Left ventricle myocardium inferior (tissue), 1 donor: ENCODE measurements around the gene PBXIP1. TPM values are rescaled to one million over a fixed set of nuclear protein-coding genes. Genes with fewer than 3 reads are reported as not detected.

Experiments used
- DNase-seq: peaks from one replicate; pipeline ENCODE4 v3.0.0-alpha.2; 2020
- H3K27ac ChIP-seq: fragments of 200-600 bp; replicated peaks from 2 replicates; pipeline ENCODE4 v1.8.0; 2021
- H3K27me3 ChIP-seq: fragments of 200-600 bp; 2 replicates; pipeline ENCODE4 v1.8.0; 2021; ENCODE audit warnings: low read depth
- H3K36me3 ChIP-seq: fragments of 200-600 bp; 2 replicates; pipeline ENCODE4 v1.8.0; 2021
- H3K4me1 ChIP-seq: fragments of 200-600 bp; 2 replicates; pipeline ENCODE4 v1.8.0; 2021
- H3K4me3 ChIP-seq: fragments of 200-600 bp; 2 replicates; pipeline ENCODE4 v1.8.0; 2021; ENCODE audit warnings: mild to moderate bottlenecking, moderate library complexity
- H3K9me3 ChIP-seq: fragments of 200-600 bp; replicated peaks from 2 replicates; pipeline ENCODE4 v1.8.0; 2021
- intact Hi-C: fragments of 100-400 bp; cut with micrococcal nuclease; formaldehyde crosslinking; loops from one replicate; pipeline ENCODE4 v1.11.0; 2022
- total RNA-seq: library from RNA; stranded (reverse); fragmentation: NEBNext Ultra II Directional; extraction: Animal tissue kit (Norgen Biotek cat#: 25700); gene quantifications from one replicate; pipeline ENCODE4 v1.2.1, GENCODE V29; 2021
- TF ChIP-seq, protein P1 (sequence below): fragments of 200-600 bp; IDR thresholded peaks from 2 replicates; pipeline ENCODE4 v1.8.0; 2021; ENCODE audit warnings: antibody characterized with exemption, mild to moderate bottlenecking, borderline replicate concordance
- donor health status: DM: no; HTN: yes; CAD: no; lungs with severe emphysema.

The PBXIP1 gene
- total RNA-seq, 1 donor from 2014 or later = 52.3 TPM

DNA sequence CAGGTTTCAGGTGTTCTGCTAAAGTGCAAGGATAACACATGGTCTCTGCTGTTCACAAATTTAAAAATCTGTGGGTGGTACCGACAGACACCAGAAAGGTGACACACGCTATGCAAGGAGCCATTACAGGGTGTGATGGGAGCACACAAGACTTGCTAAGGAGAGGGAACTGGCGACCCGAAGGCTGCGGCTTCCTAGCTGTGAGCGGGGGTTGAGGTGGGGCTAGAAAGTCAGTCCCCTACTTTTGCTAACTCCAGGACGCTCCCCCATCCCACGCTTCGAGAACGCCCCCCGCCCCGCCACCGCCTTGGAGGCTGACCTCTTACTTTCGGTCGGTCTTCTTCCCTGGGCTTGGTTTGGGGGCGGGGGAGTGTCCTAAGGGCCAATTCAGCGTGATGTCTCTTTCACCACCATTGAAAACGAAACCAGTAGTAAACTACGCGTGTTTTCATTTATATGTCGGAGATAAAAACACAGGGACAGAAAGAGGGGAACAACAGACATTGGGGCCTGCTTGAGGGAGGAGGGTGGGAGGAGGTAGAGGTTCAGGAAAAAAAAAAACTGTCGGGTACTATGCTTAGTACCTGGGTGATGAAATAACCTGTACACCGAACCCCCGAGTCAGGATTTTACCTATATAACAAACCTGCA lies 19.6 kb upstream of the PBXIP1 start:
- DNase-seq = peak; percentile 51
- Histone ChIP-seq H3K4me3 (peak overlapping the region; percentile 82), H3K27ac (peak overlapping the region; percentile 97), H3K36me3 (peaks cover 10% of the 10 kb centered on the region), H3K9me3 (no peaks in the 10 kb centered on the region), H3K4me1 (peaks cover 52% of the 10 kb centered on the region), H3K27me3 (no peaks in the 10 kb centered on the region)
- TF ChIP-seq, protein P1, sequence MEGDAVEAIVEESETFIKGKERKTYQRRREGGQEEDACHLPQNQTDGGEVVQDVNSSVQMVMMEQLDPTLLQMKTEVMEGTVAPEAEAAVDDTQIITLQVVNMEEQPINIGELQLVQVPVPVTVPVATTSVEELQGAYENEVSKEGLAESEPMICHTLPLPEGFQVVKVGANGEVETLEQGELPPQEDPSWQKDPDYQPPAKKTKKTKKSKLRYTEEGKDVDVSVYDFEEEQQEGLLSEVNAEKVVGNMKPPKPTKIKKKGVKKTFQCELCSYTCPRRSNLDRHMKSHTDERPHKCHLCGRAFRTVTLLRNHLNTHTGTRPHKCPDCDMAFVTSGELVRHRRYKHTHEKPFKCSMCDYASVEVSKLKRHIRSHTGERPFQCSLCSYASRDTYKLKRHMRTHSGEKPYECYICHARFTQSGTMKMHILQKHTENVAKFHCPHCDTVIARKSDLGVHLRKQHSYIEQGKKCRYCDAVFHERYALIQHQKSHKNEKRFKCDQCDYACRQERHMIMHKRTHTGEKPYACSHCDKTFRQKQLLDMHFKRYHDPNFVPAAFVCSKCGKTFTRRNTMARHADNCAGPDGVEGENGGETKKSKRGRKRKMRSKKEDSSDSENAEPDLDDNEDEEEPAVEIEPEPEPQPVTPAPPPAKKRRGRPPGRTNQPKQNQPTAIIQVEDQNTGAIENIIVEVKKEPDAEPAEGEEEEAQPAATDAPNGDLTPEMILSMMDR = no peak
- intact Hi-C loops = no loop called here

DNA sequence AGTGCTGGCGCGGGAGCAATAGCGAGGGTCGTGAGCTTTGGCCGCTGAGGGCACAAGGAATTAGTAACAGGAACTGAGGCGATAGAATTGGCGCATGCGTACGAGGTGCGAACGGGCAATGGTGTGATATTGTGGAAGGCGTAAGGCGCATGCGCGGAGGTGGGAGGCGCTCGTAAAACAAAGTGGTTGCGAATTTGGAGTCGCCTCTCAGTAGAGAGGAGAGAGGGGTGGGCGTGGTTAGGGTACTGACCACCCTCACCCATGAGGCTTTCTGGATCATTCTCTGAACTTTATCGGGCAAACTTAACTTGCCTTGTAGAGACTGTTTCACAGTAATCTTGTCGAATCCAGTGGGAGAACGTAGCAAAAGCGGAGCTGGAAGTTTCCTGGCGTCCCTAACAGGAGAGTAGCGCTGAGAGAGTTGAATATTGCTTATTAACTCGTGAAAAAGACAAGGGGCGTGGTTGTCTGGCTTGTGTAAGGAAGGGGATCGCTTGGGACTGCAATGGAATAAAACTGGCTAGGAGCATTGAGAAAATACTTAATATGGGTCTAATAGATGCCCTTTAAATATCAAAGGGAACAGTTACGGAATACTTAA lies 19.0 kb upstream of the PBXIP1 start:
- intact Hi-C loops = no loop called here
- TF ChIP-seq, protein P1 = no peak
- Histone ChIP-seq H3K4me1 (peaks cover 58% of the 10 kb centered on the region), H3K9me3 (no peaks in the 10 kb centered on the region), H3K27ac (peak overlapping the region; percentile 97), H3K4me3 (peak overlapping the region; percentile 82), H3K36me3 (peaks cover 10% of the 10 kb centered on the region), H3K27me3 (no peaks in the 10 kb centered on the region)
- DNase-seq = peak; percentile 94

DNA sequence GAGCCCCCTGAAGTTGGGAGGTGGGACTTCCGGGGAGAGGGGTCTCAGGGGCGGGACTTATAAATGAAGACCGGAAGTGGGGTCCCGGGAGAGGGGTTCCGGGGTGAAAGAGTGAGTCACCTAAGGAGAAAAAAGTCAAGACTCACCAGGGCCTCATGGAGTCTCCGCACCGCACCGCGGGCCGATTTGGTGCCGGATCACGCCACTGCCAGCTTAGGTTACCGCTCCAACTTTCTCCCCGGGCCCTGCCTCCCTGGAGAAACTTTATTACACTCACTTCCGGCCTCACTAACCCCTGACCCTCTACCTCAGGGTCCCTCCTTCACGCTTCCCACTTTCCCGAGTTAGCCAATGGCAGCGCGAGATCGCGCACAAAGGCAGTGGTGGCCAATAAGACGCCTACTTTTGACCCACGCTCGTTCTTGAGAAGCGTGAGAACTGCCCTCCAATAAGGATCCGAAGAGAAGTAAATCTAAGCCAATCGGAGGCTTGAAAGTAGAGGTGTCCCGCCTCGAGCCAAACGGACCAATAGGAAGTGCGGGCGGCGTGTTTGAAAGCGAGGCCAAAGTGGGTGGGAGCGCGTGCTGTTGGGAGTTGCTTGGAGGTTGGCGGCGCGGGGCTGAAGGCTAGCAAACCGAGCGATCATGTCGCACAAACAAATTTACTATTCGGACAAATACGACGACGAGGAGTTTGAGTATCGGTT lies 18.4 kb upstream of the PBXIP1 start, which contains the start of gene CKS1B:
Gene CKS1B (plus strand): TSS at position 580 of the 706 bp plus-strand sequence. CDS start 65 bp downstream, at position 645.
- Histone ChIP-seq H3K27me3 (no peaks in the 10 kb centered on the region), H3K27ac (peak within 1 kb of the TSS; percentile 97), H3K4me3 (peak within 1 kb of the TSS; percentile 82), H3K36me3 (peaks cover 7% of the 10 kb centered on the region), H3K4me1 (peaks cover 64% of the 10 kb centered on the region), H3K9me3 (no peaks in the 10 kb centered on the region)
- TF ChIP-seq, protein P1 = no peak
- DNase-seq = peak; percentile 94
- intact Hi-C loops = no loop called here

DNA sequence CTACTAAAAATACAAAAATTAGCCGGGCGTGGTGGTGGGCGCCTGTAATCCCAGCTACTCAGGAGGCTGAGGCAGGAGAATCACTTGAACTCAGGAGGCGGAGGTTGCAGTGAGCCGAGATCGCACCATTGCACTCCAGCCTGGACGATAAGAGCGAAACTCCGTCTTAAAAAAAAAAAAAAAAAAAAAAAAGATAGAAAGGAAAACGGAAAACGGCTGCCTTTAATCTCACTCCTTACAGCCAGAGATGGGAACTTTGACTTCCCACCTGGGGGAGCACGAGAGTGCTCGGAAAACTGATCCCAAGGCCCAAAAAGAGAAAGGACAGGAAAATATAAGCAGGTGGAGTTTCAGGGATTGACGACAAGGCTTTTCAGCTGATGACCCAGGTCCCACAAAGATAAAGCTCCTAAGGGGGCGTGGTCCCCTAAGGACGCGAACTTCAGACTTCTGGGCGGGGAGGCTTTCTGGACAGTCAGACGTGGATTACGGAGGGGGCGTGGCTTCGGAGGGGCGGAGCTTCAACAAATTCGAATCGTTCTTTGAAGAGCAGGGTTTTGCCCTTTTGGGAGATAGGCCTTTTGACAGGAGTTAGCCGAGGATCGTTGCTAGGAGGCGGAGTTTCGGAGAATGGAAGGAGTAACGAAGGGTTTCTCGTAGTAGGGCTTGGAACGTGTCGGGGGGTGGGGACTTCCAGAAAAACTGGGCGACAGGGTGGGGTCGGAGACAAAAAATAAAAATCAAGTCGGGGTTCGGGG lies 17.6 kb upstream of the PBXIP1 start:
- H3K4me1 ChIP-seq = peaks cover 72% of the 10 kb centered on the region
- TF ChIP-seq, protein P1 = no peak
- H3K27ac ChIP-seq = peak overlapping the region; percentile 97
- intact Hi-C loops = no loop called here
- no peaks in the 10 kb centered on the region for H3K27me3 ChIP-seq
- H3K36me3 ChIP-seq = peaks cover 13% of the 10 kb centered on the region
- peak overlapping the region; percentile 82 for H3K4me3 ChIP-seq
- H3K9me3 ChIP-seq = no peaks in the 10 kb centered on the region
- peak; percentile 96 for DNase-seq
